Midbrain (tissue), 1 donor: ENCODE measurements around the gene HPSE2.

Experiments
- DNase-seq: peaks from one replicate; lab custom pipeline; 2025; lab: John Stamatoyannopoulos, UW

Gene HPSE2

DNA sequence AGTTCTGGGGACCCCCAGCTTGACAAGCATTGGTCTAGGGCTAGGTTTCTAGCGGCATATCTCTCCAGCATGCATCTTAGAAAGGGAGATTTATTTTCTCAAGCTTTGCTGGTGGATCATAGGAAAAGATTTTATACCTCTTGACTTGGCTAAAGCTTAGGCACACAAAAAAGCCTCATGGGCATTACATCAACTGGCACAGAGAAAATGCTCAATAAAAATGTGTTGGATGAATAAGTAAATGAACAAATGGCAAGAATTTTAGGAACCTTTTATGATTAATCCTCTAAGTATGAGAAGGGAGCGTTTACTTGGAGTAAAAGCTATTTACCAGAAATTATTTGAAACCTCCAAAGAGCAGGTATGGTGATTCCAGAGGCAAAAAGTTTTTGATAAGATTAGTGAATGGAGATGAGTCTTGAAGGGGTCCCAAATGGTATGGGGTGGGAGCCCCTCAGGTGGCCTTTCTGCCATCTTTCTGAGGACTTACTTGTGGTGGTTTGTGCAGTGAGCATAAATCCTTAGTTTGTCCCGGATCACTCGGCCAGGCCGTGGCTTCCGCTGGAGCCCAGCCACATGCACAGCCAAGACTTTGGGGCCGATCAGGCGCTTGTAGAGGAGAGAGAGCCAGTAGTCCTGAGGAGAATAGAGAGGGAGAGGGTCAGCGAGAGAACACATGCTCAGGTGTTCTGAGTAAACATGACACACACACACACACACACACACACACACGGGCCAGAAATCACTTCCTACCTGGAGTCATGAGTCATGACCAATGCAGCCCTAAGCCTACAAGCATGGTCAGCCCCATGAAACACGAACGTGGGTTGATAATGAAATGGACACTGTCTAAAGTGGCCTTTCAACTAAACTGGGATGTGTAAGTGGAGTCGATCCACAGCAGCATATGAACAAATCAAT, 745.8 kb downstream of the HPSE2 start:
- no peak for DNase-seq

DNA sequence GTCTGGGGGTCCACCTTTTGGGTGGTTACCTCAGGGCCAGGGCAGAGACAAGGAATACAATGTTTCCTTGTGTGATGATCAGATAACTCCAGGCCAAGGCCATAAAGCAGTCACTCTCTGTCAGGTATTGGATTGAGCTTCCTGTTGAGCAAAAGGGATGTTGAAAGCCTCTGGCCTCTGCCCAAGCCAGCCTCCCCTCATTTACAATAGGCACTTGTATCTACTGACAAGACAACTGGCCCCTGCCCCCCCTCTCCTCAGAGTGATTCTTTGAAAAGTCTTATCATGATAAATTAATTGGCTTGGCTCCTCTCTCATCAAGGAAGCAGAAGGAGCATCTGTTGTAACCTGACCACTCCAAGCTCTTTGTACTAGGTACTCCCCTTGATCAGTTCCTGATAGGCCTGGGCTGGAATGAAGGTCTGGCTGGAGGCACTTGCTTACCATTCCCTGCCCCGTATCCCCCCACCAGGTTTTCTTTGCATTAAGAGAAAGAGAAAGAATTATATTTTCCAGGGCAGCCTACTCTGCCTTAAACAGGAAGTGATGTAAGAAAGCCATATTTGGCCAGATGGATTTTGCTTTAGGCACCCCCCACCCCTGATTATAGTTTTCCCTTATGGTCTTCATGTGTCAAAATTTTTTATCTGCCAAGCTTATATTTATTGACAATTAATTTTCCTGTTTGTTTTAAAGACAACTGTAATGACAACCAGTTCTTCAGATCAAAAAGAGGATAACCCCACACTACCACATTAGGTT, 746.8 kb downstream of the HPSE2 start:
- DNase-seq, result no peak

DNA sequence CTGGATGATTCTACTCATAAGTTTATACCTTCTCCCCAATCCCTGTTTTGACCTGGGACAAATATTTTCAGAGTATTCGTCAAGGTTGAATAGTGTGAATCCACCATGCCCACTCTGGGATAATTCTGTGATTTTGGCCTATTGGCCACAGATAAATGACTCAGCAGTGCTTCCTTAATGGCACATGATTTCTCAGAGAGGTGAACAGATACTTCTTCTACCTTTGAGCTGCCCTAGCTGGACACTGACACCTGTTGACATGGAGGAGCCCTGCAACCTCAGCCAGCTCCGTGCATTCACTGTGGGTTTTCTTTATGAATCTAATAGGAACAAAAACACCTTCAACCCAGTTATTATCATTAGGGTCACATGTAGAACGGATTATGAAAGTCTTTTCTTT, 748.0 kb downstream of the HPSE2 start:
- no peak for DNase-seq

DNA sequence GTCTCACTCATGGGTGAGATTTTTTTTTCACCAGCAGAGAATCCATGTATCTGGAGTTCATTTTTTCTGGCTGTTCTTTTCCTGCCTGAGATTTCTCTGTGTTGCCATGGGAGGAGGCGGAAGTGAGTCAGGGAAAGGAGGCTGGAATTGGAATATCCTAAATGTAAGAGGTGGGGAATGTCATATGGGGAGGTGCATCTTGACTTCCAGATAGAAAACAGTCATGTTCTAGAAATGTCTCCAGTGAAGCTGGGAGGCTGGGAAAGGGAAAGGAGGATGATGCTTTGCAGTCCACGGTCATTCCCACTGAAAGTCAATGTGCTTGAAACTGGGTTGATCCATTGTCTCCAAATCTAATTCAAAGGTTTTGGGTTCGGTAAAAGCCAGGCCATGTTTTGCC, 749.2 kb downstream of the HPSE2 start:
- no peak for DNase-seq

DNA sequence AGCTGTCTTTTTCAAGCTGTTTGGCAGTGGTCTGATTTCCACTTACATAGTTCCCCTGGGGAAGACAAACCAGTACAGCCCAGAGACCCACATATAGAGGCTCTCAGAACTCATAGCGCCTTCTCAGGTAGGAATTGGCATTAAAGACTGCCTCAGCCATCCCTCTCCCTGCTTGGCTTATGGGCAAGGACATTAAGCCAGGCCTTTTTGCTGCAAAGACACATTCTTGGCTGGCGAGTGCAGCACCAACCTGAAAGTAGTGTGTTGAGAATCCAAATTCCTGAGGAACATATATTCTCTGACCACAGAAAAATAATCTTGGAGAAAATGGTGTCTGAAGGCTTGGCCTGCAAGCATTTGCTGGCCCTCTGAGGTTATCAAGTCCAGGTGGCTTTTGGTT, 749.7 kb downstream of the HPSE2 start:
- DNase-seq, result no peak

DNA sequence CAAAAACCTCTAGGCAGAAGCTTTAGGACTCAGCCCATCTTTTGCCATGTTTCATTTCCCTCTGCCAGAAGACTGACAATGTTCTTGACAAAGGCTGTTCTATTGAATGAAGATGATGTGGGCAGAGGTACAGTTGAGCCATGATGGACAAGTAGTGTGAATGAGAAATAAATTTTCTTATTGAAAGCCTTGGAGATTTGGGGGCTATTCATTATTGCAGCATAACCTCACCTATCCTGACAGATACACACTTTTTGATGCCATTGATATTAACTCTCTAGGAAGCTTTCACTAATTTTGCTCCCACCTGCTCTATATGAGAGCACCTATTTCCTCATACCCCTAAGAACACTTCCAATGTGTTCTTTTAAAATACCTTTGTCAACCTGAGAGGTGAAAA, 752.0 kb downstream of the HPSE2 start:
- DNase-seq, result no peak

DNA sequence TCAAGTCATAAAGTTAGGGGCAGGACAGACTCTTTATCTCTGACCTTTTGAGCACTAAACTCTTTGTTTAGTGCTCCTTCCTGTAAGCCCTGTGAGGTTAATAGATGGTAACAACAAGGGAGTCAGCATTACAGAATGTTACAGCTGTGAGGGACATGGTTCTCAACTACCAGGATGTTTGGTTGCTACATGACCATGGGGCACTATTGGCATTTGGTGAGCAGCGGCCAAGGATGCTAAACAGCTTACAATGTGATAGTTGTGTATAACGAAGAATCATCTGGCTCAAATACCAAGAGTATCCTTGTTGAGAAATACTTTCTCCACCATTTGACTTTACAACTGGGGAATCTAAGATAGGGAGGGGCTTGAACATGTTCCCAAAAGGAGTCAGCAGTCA, 753.6 kb downstream of the HPSE2 start:
- DNase-seq, result no peak

DNA sequence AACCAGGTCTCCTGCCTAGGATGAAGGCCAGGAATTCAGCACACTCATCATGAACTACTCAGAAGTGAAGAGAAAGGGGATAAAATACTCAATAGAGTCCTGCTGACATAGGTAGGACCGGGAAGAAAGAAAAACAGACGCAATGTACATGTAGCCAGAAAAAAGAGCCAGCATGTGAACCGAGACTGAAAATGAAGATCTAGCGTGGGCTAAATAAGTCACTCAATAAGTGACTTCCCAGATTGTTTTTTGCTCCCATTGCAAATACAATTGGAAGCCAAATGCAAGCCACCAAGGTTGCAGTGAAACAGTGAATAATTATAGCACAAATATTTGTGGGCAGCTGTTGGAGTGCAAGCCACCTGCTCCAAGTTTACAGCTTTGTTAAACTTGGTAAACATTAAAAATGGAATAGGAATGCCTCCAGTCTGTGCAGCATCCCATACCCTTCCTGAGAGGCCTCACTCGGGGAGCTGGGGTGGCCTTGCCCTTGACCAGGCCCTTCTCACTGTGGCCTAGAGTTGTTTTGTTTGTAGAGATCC, 754.2 kb downstream of the HPSE2 start:
- DNase-seq, result no peak

DNA sequence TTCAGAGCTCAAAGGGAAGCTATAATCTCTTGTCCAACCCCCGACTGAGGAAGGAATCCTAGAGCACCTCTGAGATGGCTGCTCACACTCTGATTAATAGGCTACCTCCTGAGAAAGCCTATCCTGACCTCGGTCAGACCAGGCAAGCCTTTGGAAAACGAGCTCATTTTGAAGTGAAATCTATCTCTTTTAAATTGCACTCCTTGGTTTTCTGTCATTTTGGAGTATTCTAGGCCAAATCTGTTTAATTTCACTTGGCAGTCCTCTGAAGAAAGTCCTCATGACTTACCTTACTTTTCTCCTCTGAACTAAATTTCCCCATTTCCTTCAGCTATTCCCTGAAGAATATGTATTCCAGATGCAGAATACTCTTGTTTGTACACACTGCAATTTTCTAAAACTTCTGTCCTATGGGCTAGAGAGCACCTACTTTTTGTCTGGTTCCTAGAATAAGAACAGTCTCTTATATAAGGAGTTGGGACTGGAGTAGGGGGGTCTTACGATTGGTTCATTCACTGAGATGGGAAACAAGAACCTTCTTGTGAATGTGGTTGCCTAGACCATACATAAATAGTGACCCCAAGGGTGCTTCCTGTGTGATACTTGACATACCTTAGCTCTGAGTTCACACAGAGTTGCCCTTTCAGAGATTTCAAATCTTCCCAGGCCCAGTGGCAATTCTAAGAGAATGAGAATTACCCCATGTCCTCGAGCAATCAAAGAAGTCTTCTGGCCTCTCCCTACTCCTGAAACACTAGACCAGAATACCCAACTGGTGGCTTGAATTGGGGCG, 757.0 kb downstream of the HPSE2 start:
- no peak for DNase-seq

DNA sequence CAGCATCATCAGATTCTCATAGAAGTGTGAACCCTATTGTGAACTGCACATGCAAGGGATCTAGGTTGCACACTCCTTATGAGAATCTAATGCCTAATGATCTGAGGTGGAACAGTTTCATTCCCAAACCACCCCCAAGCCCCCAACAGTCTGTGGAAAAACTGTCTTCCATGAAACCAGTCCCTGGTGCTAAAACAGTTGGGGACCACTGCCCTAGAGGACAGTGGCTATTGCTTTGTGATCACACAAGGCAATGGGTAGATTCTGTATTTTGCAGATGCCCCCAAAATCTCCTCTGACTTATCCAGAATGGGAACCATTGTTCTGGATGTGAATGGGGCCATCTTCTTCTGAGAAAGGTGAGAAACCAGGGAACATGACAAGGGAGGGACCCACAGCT, 757.8 kb downstream of the HPSE2 start:
- no peak for DNase-seq

DNA sequence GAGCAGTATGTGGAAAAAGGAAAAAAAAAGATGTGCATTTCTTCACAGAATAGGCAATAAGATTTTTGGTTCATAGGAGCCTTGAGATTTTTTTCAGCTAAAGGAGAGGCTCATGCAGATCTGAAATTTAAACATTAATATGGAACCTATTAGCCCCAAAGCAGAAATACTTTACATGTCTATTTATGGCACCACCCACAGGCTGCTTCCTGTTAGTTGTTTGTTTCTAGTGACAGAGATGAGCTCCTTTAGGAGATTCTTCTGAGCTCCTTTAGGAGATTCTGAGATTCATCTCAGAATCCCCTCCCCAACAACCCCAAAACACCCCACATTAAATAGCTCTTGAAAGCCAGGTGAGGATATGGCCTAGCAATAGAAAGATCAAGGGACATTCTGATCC, 761.0 kb downstream of the HPSE2 start:
- DNase-seq, result no peak

DNA sequence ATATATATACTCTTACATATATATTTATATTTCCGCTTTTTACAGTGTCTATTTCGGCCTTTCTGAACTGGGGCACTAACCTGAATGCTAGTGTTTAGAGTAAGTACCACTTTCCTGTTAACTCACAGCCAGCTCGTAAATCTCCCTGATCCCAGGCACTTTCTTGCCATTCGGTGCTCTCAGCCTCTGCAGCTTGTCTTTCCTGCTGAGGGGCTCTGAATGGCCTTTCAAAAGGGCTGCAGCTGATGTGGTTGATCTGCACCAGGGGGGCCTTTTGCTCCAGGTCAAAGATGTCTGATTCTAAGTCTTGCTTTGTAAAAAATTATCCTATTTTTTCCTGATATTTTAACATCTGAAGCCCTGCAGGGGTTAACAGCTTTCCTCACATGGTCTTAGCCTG, 763.5 kb downstream of the HPSE2 start:
- DNase-seq, result no peak

DNA sequence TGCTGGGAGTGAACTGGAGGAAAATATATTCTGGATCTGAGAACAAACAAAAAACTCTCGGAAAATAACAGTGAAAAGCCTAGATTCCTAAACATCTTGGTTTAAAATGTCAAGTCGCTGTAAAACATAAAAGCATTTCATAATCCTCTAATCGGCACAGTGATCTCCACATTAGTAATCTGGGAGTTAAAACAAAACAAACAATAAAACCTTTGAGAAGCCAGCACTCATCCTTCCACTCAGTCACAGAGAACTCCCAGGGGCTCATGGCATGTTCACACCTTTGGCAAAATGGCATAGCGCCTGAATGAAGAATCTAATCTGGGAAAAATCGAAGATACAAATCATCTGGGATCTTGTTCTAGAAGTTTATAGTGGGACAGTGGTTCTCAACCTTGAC, 764.8 kb downstream of the HPSE2 start:
- no peak for DNase-seq

DNA sequence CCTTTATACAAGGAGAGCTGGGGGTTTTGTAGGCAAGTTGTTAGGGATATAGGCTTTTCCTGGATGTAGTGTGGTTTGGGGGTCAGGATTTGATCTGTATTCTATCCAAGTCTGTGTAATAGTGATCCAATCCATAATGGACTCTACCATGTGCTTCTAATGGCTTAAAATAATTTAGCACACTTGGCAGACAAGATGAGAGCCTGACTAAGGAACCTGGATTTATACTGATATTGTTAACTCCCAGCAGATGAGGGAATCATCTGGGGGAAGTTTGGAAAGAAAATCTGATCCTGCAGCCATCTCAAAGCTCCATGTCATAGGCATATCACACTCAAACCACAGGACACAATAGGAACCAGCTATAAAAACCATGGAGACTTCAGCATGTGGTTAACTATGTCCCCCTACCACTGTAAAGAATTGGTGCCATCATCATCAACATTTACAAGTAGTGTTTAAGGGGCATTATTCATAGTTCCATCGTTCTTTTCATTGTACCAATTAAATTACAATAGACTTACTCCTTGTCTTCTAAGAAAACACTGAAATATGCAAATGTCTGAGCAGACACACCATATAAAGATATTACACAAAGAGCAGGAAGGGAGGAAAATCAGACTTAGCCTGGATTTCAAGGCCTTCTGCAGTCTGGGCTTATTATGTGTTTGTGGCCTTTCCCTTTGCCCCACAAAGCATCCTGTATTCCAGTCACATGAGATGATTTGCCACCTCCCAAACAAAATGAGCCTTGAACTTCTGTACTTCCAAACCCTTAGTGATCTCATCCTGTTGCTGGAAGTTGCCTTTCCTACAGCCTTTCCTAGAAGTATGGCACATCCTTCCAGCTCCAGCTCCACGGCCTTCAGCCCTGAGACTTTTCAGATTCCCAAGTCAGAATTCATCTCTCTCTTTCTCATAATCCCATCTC, 766.4 kb downstream of the HPSE2 start:
- DNase-seq, result no peak

DNA sequence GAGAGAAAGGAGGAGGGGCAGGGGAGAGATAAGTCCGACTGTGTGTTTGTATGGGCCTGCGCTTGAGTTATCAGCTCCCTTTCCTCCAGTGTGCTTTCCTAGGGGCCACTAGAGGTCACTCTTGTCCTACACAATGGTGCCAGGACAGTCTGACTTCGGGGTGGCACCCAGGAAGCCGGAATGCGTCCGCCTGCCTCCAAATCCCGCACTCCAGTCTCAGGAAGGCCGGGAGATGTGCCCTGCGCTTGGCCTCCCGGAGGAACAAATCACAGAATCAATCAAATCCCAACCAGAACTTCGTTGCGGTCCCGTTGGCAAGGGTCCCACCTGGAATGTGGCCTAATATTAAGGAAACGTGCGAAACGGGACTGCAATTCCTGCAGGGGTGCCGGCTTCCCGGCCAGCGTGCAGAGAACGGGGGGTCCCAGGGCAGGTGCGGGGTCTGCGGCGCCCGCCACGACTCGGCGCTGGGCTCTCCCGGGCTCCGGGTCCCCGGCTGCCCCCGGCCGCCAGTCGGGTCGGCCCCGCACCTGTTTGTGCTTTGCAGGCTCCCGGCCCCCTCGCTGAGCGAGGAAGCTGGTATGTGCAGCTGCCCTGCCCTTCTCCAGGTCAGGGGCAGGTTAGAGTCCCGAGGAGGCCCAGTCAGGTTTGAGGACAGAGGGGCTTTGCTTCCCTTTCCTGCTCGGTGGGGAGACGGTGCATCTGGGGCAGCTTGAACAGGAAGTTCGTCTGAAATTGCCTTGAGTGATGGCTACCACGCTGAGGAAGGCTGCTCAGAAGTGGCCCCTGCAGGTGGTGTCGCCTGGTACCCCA, 767.9 kb downstream of the HPSE2 start:
- DNase-seq, result peak; percentile 86

DNA sequence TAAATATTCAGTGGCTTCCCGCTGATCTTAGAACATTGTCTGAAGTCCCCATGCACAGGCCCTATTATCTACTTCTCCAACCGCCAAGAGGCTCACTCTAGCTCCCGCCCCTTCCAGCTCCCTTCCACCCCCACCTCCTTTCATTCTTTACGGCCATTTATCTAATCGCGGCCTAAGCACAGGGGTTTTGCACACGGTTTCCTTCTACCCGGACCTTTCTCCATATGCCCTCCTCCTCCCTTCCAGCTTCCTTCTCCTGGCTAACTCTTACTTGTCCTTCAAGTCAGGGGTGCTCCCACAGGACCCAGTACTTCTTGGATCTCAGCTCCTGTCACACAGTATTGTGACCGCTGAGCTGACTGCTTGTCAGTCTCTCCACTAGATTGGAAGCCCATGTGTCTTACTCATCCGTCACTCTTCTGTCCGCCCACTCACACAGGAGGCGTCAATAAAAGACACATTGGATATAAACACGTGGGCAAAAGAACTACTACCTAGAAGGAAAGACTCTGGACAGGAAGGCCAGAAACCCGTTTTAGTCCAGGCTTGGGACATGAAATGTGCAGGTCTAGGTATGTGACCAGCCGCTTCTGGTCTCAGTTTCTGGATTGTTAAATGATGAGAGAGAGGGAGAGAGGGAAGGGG, 768.7 kb downstream of the HPSE2 start:
- DNase-seq, result no peak

DNA sequence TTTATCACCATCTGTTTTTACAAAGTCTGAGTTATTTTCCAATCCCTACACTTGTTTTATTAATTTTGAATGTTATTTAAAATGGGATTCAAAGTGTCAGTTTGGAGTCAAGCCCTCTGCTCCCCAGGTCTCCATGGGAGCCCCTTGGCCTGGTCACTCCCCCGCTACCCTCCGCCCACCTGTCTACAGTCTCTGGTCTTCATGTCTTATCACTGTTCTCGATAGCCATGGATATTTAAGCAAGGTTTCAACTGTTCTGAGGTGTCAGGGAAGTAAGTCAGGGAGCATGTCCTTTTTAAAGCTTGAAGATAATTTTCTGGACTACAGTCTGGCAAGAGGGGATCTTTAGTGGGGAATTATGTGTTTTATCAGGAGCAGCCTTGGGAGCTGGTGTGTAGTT, 769.8 kb downstream of the HPSE2 start:
- no peak for DNase-seq

DNA sequence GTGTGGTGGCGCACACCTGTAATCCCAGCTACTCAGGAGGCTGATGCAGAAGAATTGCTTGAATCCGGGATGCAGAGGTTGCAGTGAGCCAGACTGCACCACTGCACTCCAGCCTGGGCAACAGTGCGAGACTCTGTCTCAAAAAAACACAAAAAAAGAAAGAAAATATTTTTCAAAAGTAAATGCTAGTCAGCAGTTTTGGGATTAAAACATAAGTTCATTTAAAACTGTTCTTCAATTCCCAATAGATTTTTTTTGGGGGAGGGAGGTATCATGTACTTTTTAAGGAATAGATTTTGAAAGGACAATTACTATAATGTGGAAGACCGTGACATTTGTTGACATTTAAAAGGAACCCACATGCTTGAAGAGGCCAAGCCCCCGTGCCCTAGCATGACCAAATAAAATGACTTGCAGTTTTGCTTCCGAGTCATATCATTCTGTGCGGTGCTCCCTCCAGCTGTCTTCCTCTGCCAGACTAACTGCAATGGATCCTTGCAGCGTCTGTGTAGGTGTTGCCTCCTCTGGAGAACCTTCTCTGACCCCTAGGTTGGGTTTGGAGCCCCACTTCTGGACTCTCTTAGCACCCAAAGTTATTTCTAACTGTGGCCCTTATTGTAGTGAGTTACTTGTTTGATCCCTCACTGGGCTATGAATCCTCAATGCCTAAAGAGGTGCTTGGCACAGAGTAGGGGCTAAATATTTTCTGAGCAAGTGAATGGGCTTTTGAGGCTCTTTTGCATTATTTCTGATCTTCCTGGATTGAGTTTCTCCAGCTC, 771.5 kb downstream of the HPSE2 start:
- no peak for DNase-seq

DNA sequence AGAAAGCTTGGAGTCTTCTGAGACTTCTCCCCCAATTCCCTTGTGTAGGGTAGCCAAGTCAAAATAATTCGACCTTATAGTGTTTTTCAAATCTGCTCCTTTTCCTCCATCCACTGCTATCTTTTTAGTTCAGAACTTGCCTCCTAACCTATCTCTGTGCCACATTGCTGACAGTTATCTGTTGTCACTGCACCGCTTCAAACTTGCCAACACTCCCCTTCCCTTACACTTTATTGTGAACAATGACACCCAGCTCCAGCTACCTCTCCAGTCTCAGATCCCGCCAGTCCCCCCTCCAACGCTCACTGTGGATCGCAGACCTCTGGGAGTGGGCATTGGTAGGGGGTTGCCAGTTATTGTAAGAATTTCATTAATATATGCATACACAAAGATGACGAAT, 772.6 kb downstream of the HPSE2 start:
- no peak for DNase-seq
